ENCODE results near the gene CFAP46. TPM values are rescaled to one million over a fixed set of nuclear protein-coding genes. Genes with fewer than 3 reads are reported as not detected.

CFAP46 gene
- total RNA-seq, 1 experiment from 2014 or later, result 0.21 TPM

DNA sequence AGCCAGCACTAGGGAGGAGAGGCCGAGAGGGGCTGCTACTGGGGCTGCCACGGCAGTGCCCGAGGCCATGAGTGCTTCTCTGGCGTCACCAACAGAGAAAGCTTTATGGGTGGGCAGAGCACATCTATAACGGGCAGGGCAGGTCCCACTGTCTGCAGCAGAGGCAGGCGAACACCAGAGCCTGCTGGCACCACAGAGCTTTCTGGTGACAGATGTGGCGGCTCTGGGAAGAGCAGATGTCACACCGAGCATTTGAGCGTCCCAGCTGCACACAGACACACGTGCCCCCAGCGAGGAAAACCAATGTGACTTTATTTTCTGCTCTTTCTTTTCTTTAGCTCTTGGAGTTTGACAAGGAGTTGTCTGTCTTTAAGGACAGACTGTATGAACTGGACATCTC, 176.9 kb downstream of the CFAP46 start:
- Histone ChIP-seq H3K4me3 (no peak overlapping the region), H3K9me3 (replicated peaks) (0 out of 2 replicates have a peak, but pooled peaks cover 3% of the 10 kb centered on the region), H3K27ac (no peak overlapping the region), H3K27me3 (replicated peaks) (no peaks in the 10 kb centered on the region), H3K36me3 (peaks cover 23% of the 10 kb centered on the region), H3K4me1 (replicated peaks) (peaks cover 16% of the 10 kb centered on the region)
- DNase-seq (ENCODE audit: low read depth in 1 of 2, low spot score in 2 of 2), result no peak

DNA sequence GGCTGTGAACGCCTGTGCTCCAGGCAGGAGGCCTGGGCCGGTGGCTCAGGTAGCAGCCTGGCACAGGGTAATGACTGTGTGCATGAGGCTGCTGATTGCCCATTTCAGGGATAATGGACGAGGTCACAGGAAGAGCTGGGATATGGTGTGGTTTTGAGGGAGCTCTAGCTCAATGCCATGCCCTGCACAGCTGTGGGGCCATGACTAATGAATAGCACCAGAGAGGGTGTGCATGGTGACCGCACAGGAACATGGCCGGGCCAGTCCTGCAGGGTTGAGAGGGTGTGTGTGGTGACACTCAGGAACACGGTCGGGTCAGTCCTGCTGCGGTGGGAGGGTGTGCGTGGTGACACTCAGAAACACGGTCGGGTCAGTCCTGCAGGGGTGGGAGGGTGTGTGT, 178.3 kb downstream of the CFAP46 start:
- peaks cover 25% of the 10 kb centered on the region for H3K36me3 ChIP-seq
- H3K4me1 ChIP-seq (replicated peaks), result peaks cover 4% of the 10 kb centered on the region
- no peak for DNase-seq (ENCODE audit: low read depth in 1 of 2, low spot score in 2 of 2)
- no peaks in the 10 kb centered on the region for H3K27me3 ChIP-seq (replicated peaks)
- H3K27ac ChIP-seq, result no peak overlapping the region
- 0 out of 2 replicates have a peak, but pooled peaks cover 3% of the 10 kb centered on the region for H3K9me3 ChIP-seq (replicated peaks)
- no peak overlapping the region for H3K4me3 ChIP-seq

- no peaks in the 10 kb centered on the region for H3K4me1 ChIP-seq (replicated peaks)
- H3K27me3 ChIP-seq (replicated peaks), result no peaks in the 10 kb centered on the region
- H3K36me3 ChIP-seq, result peaks cover 24% of the 10 kb centered on the region
- H3K4me3 ChIP-seq, result no peak overlapping the region
- H3K9me3 ChIP-seq (replicated peaks), result 0 out of 2 replicates have a peak, but pooled peaks cover 1% of the 10 kb centered on the region
- no peak for DNase-seq (ENCODE audit: low read depth in 1 of 2, low spot score in 2 of 2)
- no peak overlapping the region for H3K27ac ChIP-seq
Measured at GRCh38 chr10:132763545-132763944, 178.8 kb downstream of the CFAP46 start.

DNA sequence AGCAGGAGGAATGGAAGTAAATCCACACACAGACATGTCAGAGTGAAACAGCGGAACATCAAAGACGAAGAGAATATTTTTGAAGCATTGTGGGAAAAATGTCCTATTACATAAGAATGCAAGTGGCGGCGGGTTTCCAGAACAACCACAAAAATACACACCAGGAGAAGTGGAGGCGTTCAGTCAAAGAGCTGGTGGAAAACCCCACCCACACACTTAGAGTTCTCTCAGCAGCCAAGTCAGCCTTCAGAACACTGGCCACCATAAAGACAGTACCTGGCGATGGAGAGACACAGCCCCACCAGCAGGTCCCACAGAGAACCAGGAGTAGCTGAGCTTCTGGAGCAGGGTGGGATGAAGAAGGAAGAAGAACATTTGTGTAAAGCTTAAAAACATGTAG, 180.1 kb downstream of the CFAP46 start:
- no peak overlapping the region for H3K27ac ChIP-seq
- H3K27me3 ChIP-seq (replicated peaks), result no peaks in the 10 kb centered on the region
- peaks cover 23% of the 10 kb centered on the region for H3K36me3 ChIP-seq
- no peaks in the 10 kb centered on the region for H3K4me1 ChIP-seq (replicated peaks)
- H3K4me3 ChIP-seq, result no peak overlapping the region
- DNase-seq (ENCODE audit: low read depth in 1 of 2, low spot score in 2 of 2), result no peak
- no peaks in the 10 kb centered on the region for H3K9me3 ChIP-seq (replicated peaks)

- H3K9me3 ChIP-seq (replicated peaks), result no peaks in the 10 kb centered on the region
- no peaks in the 10 kb centered on the region for H3K4me1 ChIP-seq (replicated peaks)
- H3K27ac ChIP-seq, result no peak overlapping the region
- H3K36me3 ChIP-seq, result peaks cover 30% of the 10 kb centered on the region
- DNase-seq (ENCODE audit: low read depth in 1 of 2, low spot score in 2 of 2), result no peak
- H3K4me3 ChIP-seq, result no peak overlapping the region
- no peaks in the 10 kb centered on the region for H3K27me3 ChIP-seq (replicated peaks)
Measured at GRCh38 chr10:132761395-132762060, 180.8 kb downstream of the CFAP46 start.

GRCh38 chr10:132758865-132759264, 183.5 kb downstream of the CFAP46 start:
- Histone ChIP-seq H3K27ac (no peak overlapping the region), H3K36me3 (peaks cover 46% of the 10 kb centered on the region), H3K4me3 (no peak overlapping the region), H3K27me3 (replicated peaks) (no peaks in the 10 kb centered on the region), H3K4me1 (replicated peaks) (no peaks in the 10 kb centered on the region), H3K9me3 (replicated peaks) (no peaks in the 10 kb centered on the region)
- no peak for DNase-seq (ENCODE audit: low read depth in 1 of 2, low spot score in 2 of 2)

Other genes starting within 250 kb of the CFAP46 start
- gene NKX6-2, start 156.4 kb downstream of the CFAP46 start, total RNA-seq (2014; rRNA removed; shearing (Covaris generic)), result not detected in 2 replicates
- gene ADGRA1, start 145.4 kb upstream of the CFAP46 start, total RNA-seq (2014; rRNA removed; shearing (Covaris generic)), result not detected in 2 replicates
- 0.11 TPM in 1 of 2 replicates, not detected in the other for gene KNDC1, start 217.6 kb upstream of the CFAP46 start, total RNA-seq (2014; rRNA removed; shearing (Covaris generic))